H9 (cell line): Measurements from ENCODE around the gene USH2A. TPM values are rescaled to one million over a fixed set of nuclear protein-coding genes. Genes with fewer than 3 reads are reported as not detected.

Experiments
- DNase-seq: peaks from one replicate; pipeline ENCODE4 v3.0.0-alpha.2; 2017
- H2AFZ ChIP-seq: one replicate; pipeline ENCODE4 v1.6.1; 2013; ENCODE audit warnings: mild to moderate bottlenecking, low read length, control low read depth, moderate library complexity
- H2AK5ac ChIP-seq: 2 replicates; pipeline ENCODE4 v1.6.1; 2013; ENCODE audit warnings: low read length, control low read depth, mixed read lengths; ENCODE audit not compliant: insufficient read length
- H2BK120ac ChIP-seq: one replicate; pipeline ENCODE4 v1.6.1; 2013; ENCODE audit warnings: low read depth, mild to moderate bottlenecking, low read length, control low read depth, inconsistent platforms; ENCODE audit not compliant: poor library complexity, severe bottlenecking
- H2BK12ac ChIP-seq: 2 replicates; pipeline ENCODE4 v1.6.1; 2013; ENCODE audit warnings: low read length, control low read depth, mixed read lengths, low read depth; ENCODE audit not compliant: insufficient read length
- H2BK15ac ChIP-seq: 2 replicates; pipeline ENCODE4 v1.6.1; 2013; ENCODE audit warnings: low read depth, low read length, control low read depth
- H2BK20ac ChIP-seq: one replicate; pipeline ENCODE4 v1.6.1; 2013; ENCODE audit warnings: low read depth, mild to moderate bottlenecking, low read length, control low read depth, inconsistent platforms; ENCODE audit not compliant: poor library complexity, severe bottlenecking
- H2BK5ac ChIP-seq: 2 replicates; pipeline ENCODE4 v1.6.1; 2013; ENCODE audit warnings: low read length, control low read depth, mixed read lengths; ENCODE audit not compliant: insufficient read length
- H3K14ac ChIP-seq: 2 replicates; pipeline ENCODE4 v1.6.1; 2013; ENCODE audit warnings: low read length, control low read depth; ENCODE audit not compliant: insufficient read depth
- H3K18ac ChIP-seq: 2 replicates; pipeline ENCODE4 v1.6.1; 2013; ENCODE audit warnings: low read depth, mild to moderate bottlenecking, mixed read lengths, low read length, control low read depth; ENCODE audit not compliant: insufficient read length
- H3K23ac ChIP-seq: 2 replicates; pipeline ENCODE4 v1.6.1; 2013; ENCODE audit warnings: low read length, control low read depth, mixed read lengths, low read depth; ENCODE audit not compliant: insufficient read length
- H3K23me2 ChIP-seq: 2 replicates; pipeline ENCODE4 v1.6.1; 2013; ENCODE audit warnings: low read depth, mild to moderate bottlenecking, mixed read lengths, low read length, control low read depth; ENCODE audit not compliant: insufficient read length, poor library complexity, severe bottlenecking
- H3K27ac ChIP-seq: 2 replicates; pipeline ENCODE4 v1.5.1; 2013; ENCODE audit warnings: low read length, control low read depth, mixed read lengths, low read depth; ENCODE audit not compliant: insufficient read length
- H3K27me3 ChIP-seq: 2 replicates; pipeline ENCODE4 v1.6.1; 2013; ENCODE audit warnings: low read length, control low read depth, inconsistent platforms; ENCODE audit not compliant: insufficient read depth
- H3K4ac ChIP-seq: 2 replicates; pipeline ENCODE4 v1.6.1; 2013; ENCODE audit warnings: low read depth, mild to moderate bottlenecking, control low read depth, inconsistent platforms, low read length, moderate library complexity
- H3K4me1 ChIP-seq: 2 replicates; pipeline ENCODE4 v1.6.1; 2013; ENCODE audit warnings: low read length, control low read depth, inconsistent platforms; ENCODE audit not compliant: insufficient read depth
- H3K4me2 ChIP-seq: 2 replicates; pipeline ENCODE4 v1.6.1; 2013; ENCODE audit warnings: low read length, control low read depth, mixed read lengths; ENCODE audit not compliant: insufficient read length, insufficient read depth
- H3K56ac ChIP-seq: 2 replicates; pipeline ENCODE4 v1.6.1; 2013; ENCODE audit warnings: low read depth, mild to moderate bottlenecking, mixed read lengths, low read length, control low read depth; ENCODE audit not compliant: insufficient read length
- H3K79me1 ChIP-seq: 2 replicates; pipeline ENCODE4 v1.6.1; 2013; ENCODE audit warnings: low read depth, mild to moderate bottlenecking, moderate library complexity, low read length, control low read depth, inconsistent platforms; ENCODE audit not compliant: insufficient read depth, poor library complexity, severe bottlenecking
- H3K79me2 ChIP-seq: 2 replicates; pipeline ENCODE4 v1.6.1; 2013; ENCODE audit warnings: low read length, control low read depth, inconsistent platforms; ENCODE audit not compliant: insufficient read depth
- H3K9ac ChIP-seq: 2 replicates; pipeline ENCODE4 v1.6.1; 2013; ENCODE audit warnings: low read length, control low read depth, mixed read lengths; ENCODE audit not compliant: insufficient read length; ENCODE audit errors: extremely low read depth
- H3K9me3 ChIP-seq: one replicate; pipeline ENCODE4 v1.6.1; 2013; ENCODE audit warnings: low read depth, low read length, inconsistent platforms; ENCODE audit not compliant: control insufficient read depth
- H3T11ph ChIP-seq: one replicate; pipeline ENCODE4 v1.6.1; 2013; ENCODE audit warnings: mild to moderate bottlenecking, low read length, control low read depth, inconsistent platforms
- H4K20me1 ChIP-seq: one replicate; pipeline ENCODE4 v1.6.1; 2013; ENCODE audit not compliant: control insufficient read depth, insufficient read length, insufficient read depth
- H4K5ac ChIP-seq: 2 replicates; pipeline ENCODE4 v1.6.1; 2013; ENCODE audit warnings: low read depth, mild to moderate bottlenecking, mixed read lengths, low read length, control low read depth; ENCODE audit not compliant: insufficient read length
- H4K8ac ChIP-seq: replicated peaks from 2 replicates; pipeline ENCODE4 v1.6.1; 2013; ENCODE audit warnings: low read length, control low read depth, mixed read lengths, low read depth; ENCODE audit not compliant: insufficient read length
- H4K91ac ChIP-seq: 2 replicates; pipeline ENCODE4 v1.6.1; 2013; ENCODE audit warnings: low read depth, mild to moderate bottlenecking, moderate library complexity, mixed read lengths, low read length, control low read depth; ENCODE audit not compliant: insufficient read length
- H3K27ac Mint-ChIP-seq, 3 experiments: 2 replicates in 2 of 3; 3 replicates in 1 of 3; pipeline ENCODE4 v1.8.0; 2020 to 2021; ENCODE audit warnings: mixed read lengths in 3 of 3, mild to moderate bottlenecking in 1 of 3, moderate library complexity in 1 of 3
- H3K27me3 Mint-ChIP-seq: 2 replicates; pipeline ENCODE4 v1.8.0; 2021; ENCODE audit warnings: low read depth, mild to moderate bottlenecking, moderate library complexity, mixed read lengths
- H3K36me3 Mint-ChIP-seq, 3 experiments: 2 replicates in 2 of 3; 3 replicates in 1 of 3; pipeline ENCODE4 v1.8.0; 2020 to 2021; ENCODE audit warnings: low read depth in 3 of 3, mixed read lengths in 3 of 3; ENCODE audit not compliant: insufficient read depth in 1 of 3
- H3K4me1 Mint-ChIP-seq, 2 experiments: 2 replicates each; pipeline ENCODE4 v1.8.0; 2020; ENCODE audit warnings: mixed read lengths in 2 of 2
- H3K4me3 Mint-ChIP-seq, 2 experiments: 2 replicates in 1 of 2; 3 replicates in 1 of 2; pipeline ENCODE4 v1.8.0; 2020 to 2021; ENCODE audit warnings: mild to moderate bottlenecking in 2 of 2, mixed read lengths in 2 of 2, moderate library complexity in 1 of 2
- H3K9me3 Mint-ChIP-seq, 2 experiments: 2 replicates in 1 of 2; 3 replicates in 1 of 2; pipeline ENCODE4 v1.8.0; 2020; ENCODE audit warnings: mild to moderate bottlenecking in 2 of 2, mixed read lengths in 2 of 2, moderate library complexity in 1 of 2
- WGBS: extraction: QIAGEN DNeasy Blood & Tissue Kit; methylation state at CpG from one replicate; pipeline ENCODE4 v1.1.7; 2013; ENCODE audit warnings: missing lambda C conversion rate, low lambda C conversion rate, mixed read lengths; ENCODE audit not compliant: insufficient read length; ENCODE audit errors: extremely low coverage; 5-methylcytosine and 5-hydroxymethylcytosine counted together
- total RNA-seq: library from RNA; stranded (reverse); gene quantifications from 2 replicates; pipeline ENCODE4 v1.2.1, GENCODE V29; 2021
- TF ChIP-seq, protein P1 (sequence below): fragments of 200-600 bp; sonication (generic); conservative IDR thresholded peaks from 3 replicates; pipeline ENCODE4 v1.8.0; 2021; ENCODE audit warnings: antibody characterized with exemption, mild to moderate bottlenecking

The USH2A gene
- total RNA-seq, 1 experiment from 2014 or later, result 0.11 TPM

DNA sequence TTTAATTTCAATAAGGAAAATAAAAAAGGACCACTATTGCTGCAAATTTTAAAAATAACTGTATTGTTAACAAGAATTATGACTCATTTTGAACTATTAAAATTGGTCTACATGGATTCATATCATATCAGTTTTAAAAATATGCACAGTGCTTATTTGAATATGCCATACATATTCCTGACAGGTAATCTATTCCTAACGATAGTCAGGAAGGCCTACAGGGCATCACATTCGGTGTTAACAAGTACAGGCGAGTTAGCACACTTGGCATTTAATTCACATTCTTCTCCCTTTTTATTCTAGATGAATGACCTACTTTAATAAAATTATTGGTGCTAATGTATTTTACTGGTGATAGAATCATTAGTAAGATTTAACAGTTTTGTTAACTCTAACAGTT, 174.6 kb downstream of the USH2A start:
- Mint-ChIP-seq H3K4me3 (no peak overlapping the region), H3K36me3 (no peaks in the 10 kb centered on the region), H3K27ac (no peak overlapping the region), H3K9me3 (no peaks in the 10 kb centered on the region), H3K4me1 (peaks cover 8% of the 10 kb centered on the region in 2 experiments), H3K27me3 (no peaks in the 10 kb centered on the region)
- Histone ChIP-seq H3K23me2 (no peaks in the 10 kb centered on the region), H2BK120ac (no peak overlapping the region), H2BK20ac (no peak overlapping the region), H3K9ac (no peak overlapping the region), H3K79me2 (no peaks in the 10 kb centered on the region), H3K79me1 (no peaks in the 10 kb centered on the region), H2AFZ (no peak overlapping the region), H4K5ac (no peak overlapping the region), H4K20me1 (no peaks in the 10 kb centered on the region), H3K23ac (no peak overlapping the region), H3K27ac (no peak overlapping the region), H3K56ac (no peak overlapping the region), H4K91ac (no peak overlapping the region), H2AK5ac (no peak overlapping the region), H3K9me3 (no peaks in the 10 kb centered on the region), H2BK12ac (no peak overlapping the region), H3K14ac (no peak overlapping the region), H4K8ac (no peak overlapping the region), H3T11ph (no peak overlapping the region), H3K4ac (no peak overlapping the region), H3K18ac (no peak overlapping the region), H2BK5ac (no peak overlapping the region), H3K27me3 (no peaks in the 10 kb centered on the region), H3K4me2 (no peak overlapping the region), H3K4me1 (peaks cover 5% of the 10 kb centered on the region; the same call in 1 of the 2 replicates), H2BK15ac (no peak overlapping the region)
- TF ChIP-seq, protein P1, sequence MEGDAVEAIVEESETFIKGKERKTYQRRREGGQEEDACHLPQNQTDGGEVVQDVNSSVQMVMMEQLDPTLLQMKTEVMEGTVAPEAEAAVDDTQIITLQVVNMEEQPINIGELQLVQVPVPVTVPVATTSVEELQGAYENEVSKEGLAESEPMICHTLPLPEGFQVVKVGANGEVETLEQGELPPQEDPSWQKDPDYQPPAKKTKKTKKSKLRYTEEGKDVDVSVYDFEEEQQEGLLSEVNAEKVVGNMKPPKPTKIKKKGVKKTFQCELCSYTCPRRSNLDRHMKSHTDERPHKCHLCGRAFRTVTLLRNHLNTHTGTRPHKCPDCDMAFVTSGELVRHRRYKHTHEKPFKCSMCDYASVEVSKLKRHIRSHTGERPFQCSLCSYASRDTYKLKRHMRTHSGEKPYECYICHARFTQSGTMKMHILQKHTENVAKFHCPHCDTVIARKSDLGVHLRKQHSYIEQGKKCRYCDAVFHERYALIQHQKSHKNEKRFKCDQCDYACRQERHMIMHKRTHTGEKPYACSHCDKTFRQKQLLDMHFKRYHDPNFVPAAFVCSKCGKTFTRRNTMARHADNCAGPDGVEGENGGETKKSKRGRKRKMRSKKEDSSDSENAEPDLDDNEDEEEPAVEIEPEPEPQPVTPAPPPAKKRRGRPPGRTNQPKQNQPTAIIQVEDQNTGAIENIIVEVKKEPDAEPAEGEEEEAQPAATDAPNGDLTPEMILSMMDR, result no peak
- DNase-seq, result no peak
- no CpG with 5 or more reads among the region's 3 CpGs for WGBS
